Stomach (tissue), 9 donors: ENCODE data around the gene TKFC. TPM values are rescaled to one million over a fixed set of nuclear protein-coding genes. Genes with fewer than 3 reads are reported as not detected.

ENCODE experiments used
- DNase-seq, 2 donors: peaks; one replicate each; pipeline versions ENCODE4 v3.0.0 to v3.0.0-alpha.2; 2013 to 2019
- H3K27ac ChIP-seq, 5 donors: fragments of 200-600 bp in 4 of 5; sonication (generic) in 4 of 5; one replicate each; pipeline ENCODE4 v1.5.1; 2013 to 2019; ENCODE audit warnings: mild to moderate bottlenecking in 1 of 5, moderate library complexity in 1 of 5
- H3K27me3 ChIP-seq, 3 donors: fragments of 200-600 bp; sonication (generic); one replicate each; pipeline ENCODE4 v1.5.1; 2017 to 2019; ENCODE audit warnings: mixed run types in 1 of 3
- H3K36me3 ChIP-seq, 4 donors: fragments of 200-600 bp; sonication (generic); 1 replicate in 3 of 4; 2 replicates in 1 of 4; pipeline ENCODE4 v1.5.1; 2016 to 2019
- H3K4me1 ChIP-seq, 4 donors: fragments of 200-600 bp; sonication (generic); one replicate each; pipeline ENCODE4 v1.5.1; 2016 to 2019
- H3K4me3 ChIP-seq, 4 donors: fragments of 200-600 bp; sonication (generic) in 3 of 4; one replicate each; pipeline ENCODE4 v1.5.1; 2016 to 2019; ENCODE audit warnings: mild to moderate bottlenecking in 1 of 4
- H3K9me3 ChIP-seq, 4 donors: fragments of 200-600 bp; sonication (generic); one replicate each; pipeline ENCODE4 v1.5.1; 2016 to 2019
- EP300 ChIP-seq: sonication (generic); formaldehyde crosslinking; IDR thresholded peaks from one replicate; pipeline ENCODE4 v1.6.1; 2017; ENCODE audit warnings: antibody characterized with exemption
- POLR2A ChIP-seq, 4 donors: fragments of 450-650 bp; IDR thresholded peaks; one replicate each; pipeline ENCODE4 v1.6.1; 2016; ENCODE audit warnings: antibody characterized with exemption in 4 of 4, control low read depth in 2 of 4, mild to moderate bottlenecking in 1 of 4, moderate library complexity in 1 of 4
- POLR2AphosphoS5 ChIP-seq, 3 donors: sonication (generic); formaldehyde crosslinking; IDR thresholded peaks; one replicate each; pipeline ENCODE4 v1.6.1; 2016; ENCODE audit warnings: antibody characterized with exemption in 3 of 3
- WGBS, 5 donors: extraction: QIAGEN DNeasy Blood & Tissue Kit in 3 of 5; methylation state at CpG; one replicate each; pipeline versions ENCODE4 v1.1.5 to v1.1.7; 2013 to 2018; 5-methylcytosine and 5-hydroxymethylcytosine counted together
- intact Hi-C: fragments of 100-400 bp; cut with DNase I; formaldehyde crosslinking; loops from one replicate; pipeline ENCODE4 v1.15.1; 2023; ENCODE audit warnings: low total_unique reads
- polyA plus RNA-seq, 3 donors: library from polyadenylated mRNA; stranded (reverse); fragments of 200-250 nt; gene quantifications; one replicate each; pipeline ENCODE4 v1.2.3, GENCODE V29; 2013
- total RNA-seq, 5 donors: library from RNA; depleted of rRNA; stranded (reverse); fragments of >200 nt; gene quantifications; one replicate each; pipeline versions ENCODE4 v1.1.0 to v1.2.3, GENCODE V29; 2014 to 2016
- TF ChIP-seq, protein P1 (sequence below), 7 experiments: fragments of 450-650 bp in 4 of 7; fragments of 200-600 bp in 3 of 7; sonication (generic) in 3 of 7; IDR thresholded peaks; one replicate each; pipeline ENCODE4 v1.5.1; 2016 to 2019; ENCODE audit warnings: antibody characterized with exemption in 7 of 7, control low read depth in 2 of 7, mild to moderate bottlenecking in 1 of 7
- donor health status: healthy with polysubstance abuse.
- donor health status: Bipolar disorder and iron deficiency.
- donor health status: healthy.

The TKFC gene
- total and polyA plus RNA-seq, 8 donors: 20.6 to 136 (median 42.1) TPM

DNA sequence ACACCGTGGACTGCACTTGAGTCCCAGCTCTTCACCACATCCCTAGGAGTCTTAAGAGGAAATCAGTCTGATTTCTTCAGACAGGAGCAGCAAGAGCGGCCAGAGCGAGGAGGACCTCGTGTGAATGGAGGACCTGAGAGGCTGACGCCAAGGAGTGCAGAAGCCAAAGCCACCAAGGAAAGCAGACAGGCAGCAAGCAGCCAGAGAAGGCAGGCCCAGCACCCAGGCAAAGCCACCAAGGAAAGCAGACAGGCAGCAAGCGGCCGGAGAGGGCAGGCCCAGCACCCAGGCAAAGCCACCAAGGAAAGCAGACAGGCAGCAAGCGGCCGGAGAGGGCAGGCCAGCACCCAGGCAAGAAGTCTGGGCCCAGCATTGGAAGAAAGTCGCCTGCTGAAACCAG is 16.9 kb downstream of the TKFC start:
- H3K4me1 ChIP-seq: peaks cover 7 to 33% (median 25%) of the 10 kb centered on the region in 4 donors
- intact Hi-C loops: no loop called here
- no peak for DNase-seq
- no peak overlapping the region for H3K27ac ChIP-seq
- peaks cover 31 to 84% (median 78%) of the 10 kb centered on the region in 4 donors for H3K36me3 ChIP-seq
- WGBS, 5 donors: 91 to 95% (median 94%) methylated on average over 10 of the region's 10 CpGs
- H3K4me3 ChIP-seq: no peak overlapping the region
- no peak for TF ChIP-seq POLR2AphosphoS5 (IDR thresholded peaks at IDR 0.05)
- TF ChIP-seq, protein P1, sequence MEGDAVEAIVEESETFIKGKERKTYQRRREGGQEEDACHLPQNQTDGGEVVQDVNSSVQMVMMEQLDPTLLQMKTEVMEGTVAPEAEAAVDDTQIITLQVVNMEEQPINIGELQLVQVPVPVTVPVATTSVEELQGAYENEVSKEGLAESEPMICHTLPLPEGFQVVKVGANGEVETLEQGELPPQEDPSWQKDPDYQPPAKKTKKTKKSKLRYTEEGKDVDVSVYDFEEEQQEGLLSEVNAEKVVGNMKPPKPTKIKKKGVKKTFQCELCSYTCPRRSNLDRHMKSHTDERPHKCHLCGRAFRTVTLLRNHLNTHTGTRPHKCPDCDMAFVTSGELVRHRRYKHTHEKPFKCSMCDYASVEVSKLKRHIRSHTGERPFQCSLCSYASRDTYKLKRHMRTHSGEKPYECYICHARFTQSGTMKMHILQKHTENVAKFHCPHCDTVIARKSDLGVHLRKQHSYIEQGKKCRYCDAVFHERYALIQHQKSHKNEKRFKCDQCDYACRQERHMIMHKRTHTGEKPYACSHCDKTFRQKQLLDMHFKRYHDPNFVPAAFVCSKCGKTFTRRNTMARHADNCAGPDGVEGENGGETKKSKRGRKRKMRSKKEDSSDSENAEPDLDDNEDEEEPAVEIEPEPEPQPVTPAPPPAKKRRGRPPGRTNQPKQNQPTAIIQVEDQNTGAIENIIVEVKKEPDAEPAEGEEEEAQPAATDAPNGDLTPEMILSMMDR (IDR thresholded peaks at IDR 0.05): no peak
- TF ChIP-seq POLR2A (IDR thresholded peaks at IDR 0.05): no peak
- no peak for TF ChIP-seq EP300
- H3K9me3 ChIP-seq: no peaks in the 10 kb centered on the region
- H3K27me3 ChIP-seq: no peaks in the 10 kb centered on the region

DNA sequence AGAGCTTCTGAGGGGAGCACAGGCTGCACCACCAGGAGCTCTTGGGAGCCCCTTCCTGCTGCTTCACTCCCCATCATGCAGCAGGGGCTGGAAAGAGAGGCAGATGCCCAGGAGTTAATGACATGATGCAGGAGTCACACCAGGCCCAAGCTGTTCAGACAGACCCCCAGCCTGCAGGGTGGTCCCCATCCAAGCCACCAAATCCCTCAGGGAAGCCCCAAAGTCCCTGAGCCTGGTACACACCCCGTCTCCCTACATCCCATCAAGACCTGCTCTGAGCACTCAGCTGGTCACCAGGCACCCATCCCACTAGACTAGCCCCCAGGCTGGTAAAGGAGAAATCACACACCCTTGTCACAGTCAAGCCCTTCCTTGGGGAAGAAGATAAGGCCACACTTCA is 17.3 kb downstream of the TKFC start:
- WGBS, 5 donors: 73 to 100% (median 94%) methylated on average over 1 of the region's 1 CpG

DNA sequence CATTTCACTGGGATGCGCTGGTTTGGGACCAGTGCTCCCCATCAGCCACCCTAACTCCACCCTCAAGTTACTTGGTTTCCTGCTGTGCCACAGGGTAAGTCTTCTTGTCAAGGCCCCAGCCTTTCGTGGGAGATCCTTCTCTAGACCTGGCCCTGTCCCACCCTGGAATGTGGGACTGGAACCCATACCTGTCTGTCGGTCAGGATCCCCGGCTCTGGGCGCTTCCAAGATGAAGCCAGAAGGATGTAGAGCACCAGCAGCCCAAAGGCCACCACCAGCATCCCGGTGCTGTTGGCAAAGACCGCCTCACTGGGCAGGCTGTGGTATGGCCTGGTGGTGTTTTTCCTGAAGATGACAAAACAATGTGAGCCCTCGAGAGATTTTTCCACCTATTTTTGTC is 17.8 kb downstream of the TKFC start:
- Histone ChIP-seq H3K9me3 (no peaks in the 10 kb centered on the region), H3K4me3 (no peak overlapping the region), H3K4me1 (peaks cover 7 to 26% (median 17%) of the 10 kb centered on the region in 4 donors), H3K27ac (no peak overlapping the region), H3K36me3 (peaks cover 31 to 92% (median 85%) of the 10 kb centered on the region in 4 donors), H3K27me3 (no peaks in the 10 kb centered on the region)
- DNase-seq: no peak
- intact Hi-C loops: no loop called here
- 93 to 99% (median 97%) methylated on average over 8 of the region's 8 CpGs for WGBS, 5 donors
- no peak for TF ChIP-seq POLR2A (IDR thresholded peaks at IDR 0.05)
- no peak for TF ChIP-seq POLR2AphosphoS5 (IDR thresholded peaks at IDR 0.05)
- TF ChIP-seq, protein P1 (IDR thresholded peaks at IDR 0.05): no peak
- no peak for TF ChIP-seq EP300

More for the DNA sequence above, 17.3 kb downstream of the TKFC start:
- Histone ChIP-seq H3K9me3 (no peaks in the 10 kb centered on the region), H3K4me3 (no peak overlapping the region), H3K27me3 (no peaks in the 10 kb centered on the region), H3K36me3 (peaks cover 31 to 87% (median 80%) of the 10 kb centered on the region in 4 donors), H3K4me1 (peaks cover 7 to 30% (median 22%) of the 10 kb centered on the region in 4 donors), H3K27ac (no peak overlapping the region)
- TF ChIP-seq, protein P1 (IDR thresholded peaks at IDR 0.05): no peak
- DNase-seq: no peak
- intact Hi-C loops: no loop called here

- H3K4me3 ChIP-seq: no peak overlapping the region
- DNase-seq: no peak
- peaks cover 31 to 91% (median 88%) of the 10 kb centered on the region in 4 donors for H3K36me3 ChIP-seq
- H3K27ac ChIP-seq: no peak overlapping the region
- TF ChIP-seq, protein P1 (IDR thresholded peaks at IDR 0.05): no peak
- no peaks in the 10 kb centered on the region for H3K9me3 ChIP-seq
- intact Hi-C loops: no loop called here
- no peaks in the 10 kb centered on the region for H3K27me3 ChIP-seq
- peaks cover 0 to 22% (median 5%) of the 10 kb centered on the region in 4 donors for H3K4me1 ChIP-seq
- WGBS, 5 donors: 82 to 85% (median 84%) methylated on average over 8 of the region's 8 CpGs
Observed at GRCh38 chr11:61352038-61352437, 19.0 kb downstream of the TKFC start.
